ENCODE results near the gene BMPR1A. TPM values are rescaled to one million over a fixed set of nuclear protein-coding genes. Genes with fewer than 3 reads are reported as not detected.

BMPR1A gene
- total RNA-seq, 1 donor: 71.7 TPM

DNA sequence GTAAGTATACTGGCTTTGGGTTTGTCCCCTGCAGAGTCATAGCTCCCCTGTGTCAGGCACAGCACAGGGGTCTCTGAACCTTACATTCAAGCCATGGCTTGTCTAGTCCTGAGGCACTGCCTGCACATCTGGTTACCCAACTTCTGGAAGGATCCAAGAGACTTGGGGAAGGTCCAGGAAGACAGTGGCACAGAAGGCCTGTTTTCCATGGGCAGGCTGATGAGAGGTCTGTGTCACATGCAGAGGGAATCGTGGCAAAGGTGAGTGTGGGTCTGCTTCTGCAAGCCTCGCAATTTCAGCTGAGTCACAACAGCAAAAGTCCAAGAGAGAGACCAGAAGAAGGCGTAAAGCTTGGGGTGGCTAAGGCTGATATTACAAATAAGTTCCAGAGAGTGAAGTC is 28.4 kb upstream of the BMPR1A start:
- TF ChIP-seq, protein P1, sequence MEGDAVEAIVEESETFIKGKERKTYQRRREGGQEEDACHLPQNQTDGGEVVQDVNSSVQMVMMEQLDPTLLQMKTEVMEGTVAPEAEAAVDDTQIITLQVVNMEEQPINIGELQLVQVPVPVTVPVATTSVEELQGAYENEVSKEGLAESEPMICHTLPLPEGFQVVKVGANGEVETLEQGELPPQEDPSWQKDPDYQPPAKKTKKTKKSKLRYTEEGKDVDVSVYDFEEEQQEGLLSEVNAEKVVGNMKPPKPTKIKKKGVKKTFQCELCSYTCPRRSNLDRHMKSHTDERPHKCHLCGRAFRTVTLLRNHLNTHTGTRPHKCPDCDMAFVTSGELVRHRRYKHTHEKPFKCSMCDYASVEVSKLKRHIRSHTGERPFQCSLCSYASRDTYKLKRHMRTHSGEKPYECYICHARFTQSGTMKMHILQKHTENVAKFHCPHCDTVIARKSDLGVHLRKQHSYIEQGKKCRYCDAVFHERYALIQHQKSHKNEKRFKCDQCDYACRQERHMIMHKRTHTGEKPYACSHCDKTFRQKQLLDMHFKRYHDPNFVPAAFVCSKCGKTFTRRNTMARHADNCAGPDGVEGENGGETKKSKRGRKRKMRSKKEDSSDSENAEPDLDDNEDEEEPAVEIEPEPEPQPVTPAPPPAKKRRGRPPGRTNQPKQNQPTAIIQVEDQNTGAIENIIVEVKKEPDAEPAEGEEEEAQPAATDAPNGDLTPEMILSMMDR (IDR thresholded peaks at IDR 0.05; ENCODE audit: extremely low read depth, low read depth, low read length): no peak

DNA sequence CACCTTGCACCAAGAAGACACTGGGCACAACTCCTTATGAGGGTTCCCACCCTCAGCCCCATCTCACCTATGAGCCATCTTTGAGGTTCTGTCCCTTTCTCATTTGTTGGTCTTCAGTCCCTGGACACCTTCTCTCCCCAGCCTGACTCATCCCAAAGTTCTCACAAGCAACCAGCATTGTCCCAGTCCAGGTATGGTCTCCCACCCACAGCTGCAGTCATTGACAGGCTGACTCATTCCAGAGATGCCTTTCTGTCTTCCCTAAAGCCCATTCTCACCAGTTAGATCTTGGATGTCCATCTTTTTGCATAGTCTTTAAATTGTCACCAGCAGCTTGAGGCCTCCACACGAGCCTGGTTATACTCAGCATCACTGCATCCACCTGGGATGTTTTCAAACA is 26.7 kb upstream of the BMPR1A start:
- H4K20me1 ChIP-seq (ENCODE audit: insufficient read depth, low read length): no peaks in the 10 kb centered on the region
- H3K4me3 ChIP-seq (ENCODE audit: insufficient read depth, low read length): no peak overlapping the region
- no peaks in the 10 kb centered on the region for H3K36me3 ChIP-seq (ENCODE audit: insufficient read depth, low read length)
- no peak overlapping the region for H2AFZ ChIP-seq (ENCODE audit: low read length)
- no peak overlapping the region for H3K4me2 ChIP-seq (ENCODE audit: insufficient read depth, low read length)
- H3K27me3 ChIP-seq (ENCODE audit: insufficient read depth, low read length): no peaks in the 10 kb centered on the region
- no peaks in the 10 kb centered on the region for H3K9me3 ChIP-seq (ENCODE audit: low read depth, low read length)
- no peaks in the 10 kb centered on the region for H3K79me2 ChIP-seq (ENCODE audit: insufficient read depth, low read length)
- TF ChIP-seq, protein P1 (IDR thresholded peaks at IDR 0.05; ENCODE audit: extremely low read depth, low read depth, low read length): no peak
- peak; percentile 27 for DNase-seq (ENCODE audit: insufficient read length, low spot score, missing footprints)
- no peak overlapping the region for H3K27ac ChIP-seq (ENCODE audit: low read depth, low read length)
- H3K4me1 ChIP-seq (ENCODE audit: insufficient read depth, low read length): no peaks in the 10 kb centered on the region

More for the DNA sequence above, 28.4 kb upstream of the BMPR1A start:
- Histone ChIP-seq H3K79me2 (ENCODE audit: insufficient read depth, low read length) (no peaks in the 10 kb centered on the region), H3K4me3 (ENCODE audit: insufficient read depth, low read length) (no peak overlapping the region), H2AFZ (ENCODE audit: low read length) (no peak overlapping the region), H3K27ac (ENCODE audit: low read depth, low read length) (no peak overlapping the region), H3K4me2 (ENCODE audit: insufficient read depth, low read length) (no peak overlapping the region), H3K9me3 (ENCODE audit: low read depth, low read length) (no peaks in the 10 kb centered on the region), H3K36me3 (ENCODE audit: insufficient read depth, low read length) (no peaks in the 10 kb centered on the region), H3K4me1 (ENCODE audit: insufficient read depth, low read length) (no peaks in the 10 kb centered on the region), H3K27me3 (ENCODE audit: insufficient read depth, low read length) (no peaks in the 10 kb centered on the region), H4K20me1 (ENCODE audit: insufficient read depth, low read length) (no peaks in the 10 kb centered on the region)
- DNase-seq (ENCODE audit: insufficient read length, low spot score, missing footprints): no peak

- H3K9me3 ChIP-seq (ENCODE audit: low read depth, low read length): no peaks in the 10 kb centered on the region
- H3K79me2 ChIP-seq (ENCODE audit: insufficient read depth, low read length): no peaks in the 10 kb centered on the region
- H3K27me3 ChIP-seq (ENCODE audit: insufficient read depth, low read length): no peaks in the 10 kb centered on the region
- no peaks in the 10 kb centered on the region for H4K20me1 ChIP-seq (ENCODE audit: insufficient read depth, low read length)
- no peak overlapping the region for H3K4me3 ChIP-seq (ENCODE audit: insufficient read depth, low read length)
- H3K36me3 ChIP-seq (ENCODE audit: insufficient read depth, low read length): no peaks in the 10 kb centered on the region
- peak; percentile 30 for DNase-seq (ENCODE audit: insufficient read length, low spot score, missing footprints)
- no peaks in the 10 kb centered on the region for H3K4me1 ChIP-seq (ENCODE audit: insufficient read depth, low read length)
- TF ChIP-seq, protein P1 (IDR thresholded peaks at IDR 0.05; ENCODE audit: extremely low read depth, low read depth, low read length): no peak
- H3K4me2 ChIP-seq (ENCODE audit: insufficient read depth, low read length): no peak overlapping the region
- no peak overlapping the region for H3K27ac ChIP-seq (ENCODE audit: low read depth, low read length)
- H2AFZ ChIP-seq (ENCODE audit: low read length): no peak overlapping the region
These were observed 26.2 kb upstream of the BMPR1A start for GRCh38 chr10:86730227-86730626.

GRCh38 chr10:86732771-86733170 is 23.6 kb upstream of the BMPR1A start:
- peak overlapping the region; percentile 50 for H3K4me2 ChIP-seq (ENCODE audit: insufficient read depth, low read length)
- no peaks in the 10 kb centered on the region for H3K36me3 ChIP-seq (ENCODE audit: insufficient read depth, low read length)
- no peaks in the 10 kb centered on the region for H3K79me2 ChIP-seq (ENCODE audit: insufficient read depth, low read length)

More at GRCh38 chr10:86732771-86733170, 23.6 kb upstream of the BMPR1A start:
- Histone ChIP-seq H3K27ac (ENCODE audit: low read depth, low read length) (no peak overlapping the region), H2AFZ (ENCODE audit: low read length) (peak overlapping the region; percentile 8), H3K4me3 (ENCODE audit: insufficient read depth, low read length) (no peak overlapping the region), H4K20me1 (ENCODE audit: insufficient read depth, low read length) (no peaks in the 10 kb centered on the region), H3K9me3 (ENCODE audit: low read depth, low read length) (no peaks in the 10 kb centered on the region), H3K4me1 (ENCODE audit: insufficient read depth, low read length) (no peaks in the 10 kb centered on the region), H3K27me3 (ENCODE audit: insufficient read depth, low read length) (no peaks in the 10 kb centered on the region)
- DNase-seq (ENCODE audit: insufficient read length, low spot score, missing footprints): peak; percentile 6
- TF ChIP-seq, protein P1 (IDR thresholded peaks at IDR 0.05; ENCODE audit: extremely low read depth, low read depth, low read length): no peak
